Measurements from ENCODE around the gene PLOD2. TPM values are rescaled to one million over a fixed set of nuclear protein-coding genes. Genes with fewer than 3 reads are reported as not detected.
A peak's percentile ranks its signal among the peaks of the same experiment; 100 is the strongest.

The PLOD2 gene
- total RNA-seq, 1 donor from 2014 or later, result 54.9 TPM

DNA sequence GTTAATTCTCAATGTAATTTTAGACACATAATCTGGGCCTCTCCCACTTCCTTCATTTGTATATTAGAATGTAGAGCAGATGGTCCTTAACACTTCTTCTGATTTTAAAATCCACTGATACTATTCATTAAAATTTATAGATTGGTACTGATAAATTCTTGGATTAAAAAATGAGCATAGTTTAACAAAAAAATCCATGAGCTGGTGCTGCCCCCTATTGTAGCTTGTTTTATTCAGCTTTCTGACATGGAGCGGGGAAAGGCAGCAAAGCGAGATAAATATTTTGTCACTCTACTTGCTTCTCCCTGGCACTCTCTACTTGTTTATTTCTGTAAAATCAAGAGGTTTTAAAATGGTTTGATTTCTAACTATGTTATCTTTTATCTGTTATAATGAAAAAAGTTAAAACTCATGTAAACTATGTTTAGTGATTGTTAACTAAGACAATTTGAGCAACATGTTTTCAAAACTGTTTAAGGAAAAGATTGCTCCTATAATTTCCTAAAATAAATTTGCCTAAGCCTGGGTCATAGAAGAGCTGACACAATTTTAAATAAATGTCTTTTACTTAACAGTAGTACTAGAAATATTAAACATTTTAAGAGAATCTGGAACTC, 26.5 kb upstream of the PLOD2 start:
- Mint-ChIP-seq H3K4me3 (ENCODE audit: low read depth) (no peak overlapping the region), H3K27me3 (no peaks in the 10 kb centered on the region), H3K9me3 (ENCODE audit: low read depth) (no peaks in the 10 kb centered on the region), H3K36me3 (ENCODE audit: insufficient read depth) (peaks cover 7% of the 10 kb centered on the region), H3K4me1 (ENCODE audit: low read depth) (peaks cover 9% of the 10 kb centered on the region), H3K27ac (no peak overlapping the region)
- TF ChIP-seq, protein P1, sequence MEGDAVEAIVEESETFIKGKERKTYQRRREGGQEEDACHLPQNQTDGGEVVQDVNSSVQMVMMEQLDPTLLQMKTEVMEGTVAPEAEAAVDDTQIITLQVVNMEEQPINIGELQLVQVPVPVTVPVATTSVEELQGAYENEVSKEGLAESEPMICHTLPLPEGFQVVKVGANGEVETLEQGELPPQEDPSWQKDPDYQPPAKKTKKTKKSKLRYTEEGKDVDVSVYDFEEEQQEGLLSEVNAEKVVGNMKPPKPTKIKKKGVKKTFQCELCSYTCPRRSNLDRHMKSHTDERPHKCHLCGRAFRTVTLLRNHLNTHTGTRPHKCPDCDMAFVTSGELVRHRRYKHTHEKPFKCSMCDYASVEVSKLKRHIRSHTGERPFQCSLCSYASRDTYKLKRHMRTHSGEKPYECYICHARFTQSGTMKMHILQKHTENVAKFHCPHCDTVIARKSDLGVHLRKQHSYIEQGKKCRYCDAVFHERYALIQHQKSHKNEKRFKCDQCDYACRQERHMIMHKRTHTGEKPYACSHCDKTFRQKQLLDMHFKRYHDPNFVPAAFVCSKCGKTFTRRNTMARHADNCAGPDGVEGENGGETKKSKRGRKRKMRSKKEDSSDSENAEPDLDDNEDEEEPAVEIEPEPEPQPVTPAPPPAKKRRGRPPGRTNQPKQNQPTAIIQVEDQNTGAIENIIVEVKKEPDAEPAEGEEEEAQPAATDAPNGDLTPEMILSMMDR (IDR thresholded peaks at IDR 0.05; ENCODE audit: unreplicated experiment), result peak; percentile 68
- no peak for DNase-seq (ENCODE audit: low spot score, unreplicated experiment)

- peaks cover 9% of the 10 kb centered on the region for H3K4me1 Mint-ChIP-seq (ENCODE audit: low read depth)
- DNase-seq (ENCODE audit: low spot score, unreplicated experiment), result no peak
- peaks cover 7% of the 10 kb centered on the region for H3K36me3 Mint-ChIP-seq (ENCODE audit: insufficient read depth)
- H3K27ac Mint-ChIP-seq, result no peak overlapping the region
- H3K27me3 Mint-ChIP-seq, result no peaks in the 10 kb centered on the region
- peaks cover 4% of the 10 kb centered on the region for H3K9me3 Mint-ChIP-seq (ENCODE audit: low read depth)
- TF ChIP-seq, protein P1 (IDR thresholded peaks at IDR 0.05; ENCODE audit: unreplicated experiment), result no peak
- no peak overlapping the region for H3K4me3 Mint-ChIP-seq (ENCODE audit: low read depth)
Observed at GRCh38 chr3:146184241-146185015, 23.4 kb upstream of the PLOD2 start.

- TF ChIP-seq, protein P1 (IDR thresholded peaks at IDR 0.05; ENCODE audit: unreplicated experiment), result no peak
- H3K27ac Mint-ChIP-seq, result no peak overlapping the region
Observed at GRCh38 chr3:146181216-146181615, 20.2 kb upstream of the PLOD2 start.

DNA sequence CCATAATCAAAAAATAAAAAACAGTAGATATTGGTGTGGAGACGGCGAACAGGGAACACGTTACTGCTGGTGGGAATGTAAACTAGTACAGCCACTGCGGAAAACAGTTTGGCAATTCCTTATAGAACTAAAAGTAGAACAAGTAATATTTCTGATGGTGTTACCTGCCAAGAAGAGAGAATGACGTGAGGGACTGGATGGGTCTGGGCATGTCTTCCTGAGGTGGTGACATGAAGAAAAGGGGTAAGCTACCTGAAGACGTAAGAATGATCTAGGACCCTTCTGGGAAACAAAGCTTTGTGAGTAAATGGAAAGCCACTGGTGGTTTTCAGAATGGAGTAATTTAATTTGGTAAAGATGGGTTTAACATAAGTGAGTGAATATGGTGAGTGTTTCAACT, 19.4 kb upstream of the PLOD2 start:
- no peak for DNase-seq (ENCODE audit: low spot score, unreplicated experiment)
- Mint-ChIP-seq H3K36me3 (ENCODE audit: insufficient read depth) (peaks cover 7% of the 10 kb centered on the region), H3K9me3 (ENCODE audit: low read depth) (peaks cover 4% of the 10 kb centered on the region), H3K4me3 (ENCODE audit: low read depth) (no peak overlapping the region), H3K27me3 (peaks cover 4% of the 10 kb centered on the region), H3K4me1 (ENCODE audit: low read depth) (peaks cover under 1% of the 10 kb centered on the region), H3K27ac (peak overlapping the region; percentile 53)
- TF ChIP-seq, protein P1 (IDR thresholded peaks at IDR 0.05; ENCODE audit: unreplicated experiment), result no peak

More at GRCh38 chr3:146181216-146181615, 20.2 kb upstream of the PLOD2 start:
- no peak for DNase-seq (ENCODE audit: low spot score, unreplicated experiment)
- H3K27me3 Mint-ChIP-seq, result no peaks in the 10 kb centered on the region
- H3K36me3 Mint-ChIP-seq (ENCODE audit: insufficient read depth), result peaks cover 7% of the 10 kb centered on the region
- peaks cover 8% of the 10 kb centered on the region for H3K4me1 Mint-ChIP-seq (ENCODE audit: low read depth)
- peaks cover 4% of the 10 kb centered on the region for H3K9me3 Mint-ChIP-seq (ENCODE audit: low read depth)
- H3K4me3 Mint-ChIP-seq (ENCODE audit: low read depth), result no peak overlapping the region

- peaks cover 5% of the 10 kb centered on the region for H3K27me3 Mint-ChIP-seq
- no peak overlapping the region for H3K4me3 Mint-ChIP-seq (ENCODE audit: low read depth)
- DNase-seq (ENCODE audit: low spot score, unreplicated experiment), result no peak
- H3K9me3 Mint-ChIP-seq (ENCODE audit: low read depth), result peaks cover 4% of the 10 kb centered on the region
- H3K4me1 Mint-ChIP-seq (ENCODE audit: low read depth), result peaks cover under 1% of the 10 kb centered on the region
- TF ChIP-seq, protein P1 (IDR thresholded peaks at IDR 0.05; ENCODE audit: unreplicated experiment), result no peak
- H3K27ac Mint-ChIP-seq, result no peak overlapping the region
- peaks cover 4% of the 10 kb centered on the region for H3K36me3 Mint-ChIP-seq (ENCODE audit: insufficient read depth)
Observed at GRCh38 chr3:146178006-146178689, 17.2 kb upstream of the PLOD2 start.
